B cell (primary cell): ENCODE results near the gene LAMA1. TPM values are rescaled to one million over a fixed set of nuclear protein-coding genes. Genes with fewer than 3 reads are reported as not detected.

Experiments
- ATAC-seq: fragments of 200-7000 bp; cut with Tn5 transposase; one replicate; pipeline ENCODE4 v1.10.0; 2021; ENCODE audit warnings: low read depth, mild to moderate bottlenecking, moderate number of reproducible peaks, moderate library complexity
- CTCF ChIA-PET: fragments of 350-600 bp; sonication (Branson Sonifier 250); formaldehyde crosslinking; loops from one replicate; lab custom pipeline; 2021; ENCODE audit warnings: antibody characterized with exemption, inconsistent platforms; lab: Charles Lee
- POLR2A ChIA-PET: fragments of 350-600 bp; sonication (Branson Sonifier 250); formaldehyde crosslinking; loops from one replicate; lab custom pipeline; 2021; ENCODE audit warnings: antibody characterized with exemption; lab: Charles Lee
- DNase-seq: peaks from one replicate; pipeline ENCODE4 v3.0.0; 2013
- H2AFZ ChIP-seq: 2 replicates; pipeline ENCODE4 v1.6.1; 2012; ENCODE audit warnings: mild to moderate bottlenecking, low read depth, low read length; ENCODE audit not compliant: insufficient read depth, poor library complexity, severe bottlenecking
- H3K27ac ChIP-seq, 2 donors: 1 replicate in 1 of 2; 2 replicates in 1 of 2; pipeline ENCODE4 v1.5.1; 2012 to 2013; ENCODE audit warnings: low read length in 2 of 2, mild to moderate bottlenecking in 2 of 2, moderate library complexity in 1 of 2
- H3K27me3 ChIP-seq, 4 experiments: fragments of 200-600 bp in 1 of 4; sonication (generic) in 1 of 4; replicated peaks in 1 of 4; 1 replicate in 2 of 4; 2 replicates in 2 of 4; pipeline versions ENCODE4 v1.6.1 to v1.7.0; 2013 to 2016; ENCODE audit warnings: low read length in 3 of 4, mild to moderate bottlenecking in 2 of 4, mixed read lengths in 1 of 4, moderate library complexity in 1 of 4; ENCODE audit not compliant: insufficient read depth in 4 of 4, control insufficient read depth in 3 of 4; ENCODE audit errors: control extremely low read depth in 1 of 4
- H3K36me3 ChIP-seq, 2 experiments: replicated peaks in 1 of 2; 1 replicate in 1 of 2; 2 replicates in 1 of 2; pipeline versions ENCODE4 v1.6.1 to v1.7.1; 2013; ENCODE audit warnings: low read length in 1 of 2; ENCODE audit not compliant: insufficient read depth in 2 of 2, control insufficient read depth in 1 of 2; ENCODE audit errors: control extremely low read depth in 1 of 2, extremely low read depth in 1 of 2
- H3K4me1 ChIP-seq, 2 donors: fragments of 200-600 bp in 1 of 2; sonication (generic) in 1 of 2; 1 replicate in 1 of 2; 2 replicates in 1 of 2; pipeline versions ENCODE4 v1.5.1 to v1.6.1; 2013 to 2017; ENCODE audit warnings: low read length in 2 of 2; ENCODE audit not compliant: control insufficient read depth in 2 of 2, insufficient read depth in 2 of 2
- H3K4me2 ChIP-seq: replicated peaks from 2 replicates; pipeline ENCODE3; 2012; ENCODE audit warnings: mild to moderate bottlenecking, low read depth, low read length; ENCODE audit not compliant: poor library complexity, severe bottlenecking
- H3K4me3 ChIP-seq, 5 experiments: fragments of 200-600 bp in 1 of 5; sonication (generic) in 1 of 5; 1 replicate in 3 of 5; 2 replicates in 2 of 5; pipeline versions ENCODE4 v1.5.1 to v1.7.0; 2011 to 2016; ENCODE audit warnings: low read length in 4 of 5, mild to moderate bottlenecking in 4 of 5, low read depth in 2 of 5, control low read depth in 1 of 5, moderate library complexity in 1 of 5; ENCODE audit not compliant: insufficient read depth in 1 of 5; ENCODE audit errors: control extremely low read depth in 1 of 5, extremely low read depth in 1 of 5
- H3K79me2 ChIP-seq: fragments of 200-600 bp; sonication (generic); one replicate; pipeline ENCODE4 v1.6.0; 2016; ENCODE audit warnings: low read length; ENCODE audit not compliant: control insufficient read depth, insufficient read depth
- H3K9ac ChIP-seq: fragments of 200-600 bp; sonication (generic); 2 replicates; pipeline ENCODE4 v1.6.1; 2017; ENCODE audit warnings: mild to moderate bottlenecking, low read length, moderate library complexity
- H3K9me3 ChIP-seq, 3 donors: one replicate each; pipeline versions ENCODE4 v1.6.1 to v1.7.1; 2013; ENCODE audit warnings: low read length in 2 of 3; ENCODE audit not compliant: control insufficient read depth in 2 of 3, insufficient read depth in 1 of 3; ENCODE audit errors: control extremely low read depth in 1 of 3
- H4K20me1 ChIP-seq: 2 replicates; pipeline ENCODE4 v1.6.0; 2012; ENCODE audit warnings: mild to moderate bottlenecking, low read length; ENCODE audit not compliant: insufficient read depth, control insufficient read depth, poor library complexity, severe bottlenecking
- H3K27ac Mint-ChIP-seq: one replicate; pipeline ENCODE4 v1.8.0; 2021; ENCODE audit warnings: mixed read lengths
- H3K27me3 Mint-ChIP-seq: one replicate; pipeline ENCODE4 v1.8.0; 2021; ENCODE audit warnings: mixed read lengths
- H3K4me1 Mint-ChIP-seq: one replicate; pipeline ENCODE4 v1.8.0; 2021; ENCODE audit warnings: mixed read lengths
- H3K4me3 Mint-ChIP-seq: one replicate; pipeline ENCODE4 v1.8.0; 2021; ENCODE audit warnings: mixed read lengths
- H3K9me3 Mint-ChIP-seq: one replicate; pipeline ENCODE4 v1.8.0; 2022; ENCODE audit warnings: mixed read lengths; ENCODE audit not compliant: insufficient read depth
- CTCF ChIP-seq: fragments of 200-600 bp; IDR thresholded peaks from one replicate; pipeline ENCODE4 v1.8.0; 2022; ENCODE audit warnings: antibody characterized with exemption, mild to moderate bottlenecking
- EZH2 ChIP-seq: IDR thresholded peaks from 2 replicates; pipeline ENCODE4 v1.6.1; 2012; ENCODE audit warnings: borderline replicate concordance, low read depth, mild to moderate bottlenecking, moderate library complexity, low read length; ENCODE audit not compliant: insufficient read depth, poor library complexity, severe bottlenecking
- WGBS: methylation state at CpG from one replicate; pipeline ENCODE4 v1.1.5; 2013; ENCODE audit warnings: missing lambda C conversion rate; ENCODE audit not compliant: insufficient coverage; 5-methylcytosine and 5-hydroxymethylcytosine counted together
- intact Hi-C: fragments of 100-400 bp; cut with micrococcal nuclease; formaldehyde crosslinking; loops from one replicate; pipeline ENCODE4 v1.10.0; 2022
- polyA plus RNA-seq: library from polyadenylated mRNA; depleted of rRNA; stranded (reverse); fragments of >200 nt; gene quantifications from 2 replicates; pipeline ENCODE4 v1.2.3, GENCODE V29; 2012
- total RNA-seq, 2 donors: library from RNA; stranded (reverse); fragments of 120-200 nt in 1 of 2; gene quantifications; 1 replicate in 1 of 2; 2 replicates in 1 of 2; pipeline versions ENCODE4 v1.2.3 to v1.2.4, GENCODE V29; 2013 to 2022

Gene LAMA1
- total and polyA plus RNA-seq, 2 donors (not counting 1 experiment from before 2014, with no cell fraction given) = not detected

- Histone ChIP-seq H3K79me2 (no peaks in the 10 kb centered on the region), H2AFZ (no peak overlapping the region), H3K4me2 (no peak overlapping the region), H3K27me3 (no peaks in the 10 kb centered on the region), H3K9ac (no peak overlapping the region), H3K9me3 (peaks cover 0 to 24% (median 0%) of the 10 kb centered on the region in 3 donors), H3K27ac (no peak overlapping the region), H4K20me1 (no peaks in the 10 kb centered on the region), H3K4me3 (no peak overlapping the region), H3K36me3 (no peaks in the 10 kb centered on the region), H3K4me1 (no peaks in the 10 kb centered on the region)
- H3K27ac Mint-ChIP-seq = no peak overlapping the region
- POLR2A ChIA-PET = no interaction called here
- no peak overlapping the region for H3K4me3 Mint-ChIP-seq
- no peaks in the 10 kb centered on the region for H3K9me3 Mint-ChIP-seq
- ATAC-seq (no peak), DNase-seq (no peak)
- 94% methylated on average over 13 of the region's 14 CpGs for WGBS
- TF ChIP-seq EZH2 = no peak
- TF ChIP-seq CTCF = no peak
- CTCF ChIA-PET = no interaction called here
- intact Hi-C loops = no loop called here
- H3K27me3 Mint-ChIP-seq = no peaks in the 10 kb centered on the region
- no peaks in the 10 kb centered on the region for H3K4me1 Mint-ChIP-seq
Measured at GRCh38 chr18:6950641-6951040, 167.0 kb downstream of the LAMA1 start.

- DNase-seq = no peak
- no peaks in the 10 kb centered on the region for H3K4me1 Mint-ChIP-seq
- no peak for ATAC-seq
- H3K9ac ChIP-seq = no peak overlapping the region
- H3K9me3 ChIP-seq = peaks cover 0 to 24% (median 0%) of the 10 kb centered on the region in 3 donors
- no peak overlapping the region for H3K4me3 Mint-ChIP-seq
- POLR2A ChIA-PET = no interaction called here
- H3K27ac Mint-ChIP-seq = no peak overlapping the region
- 85% methylated on average over 9 of the region's 11 CpGs for WGBS
- CTCF ChIA-PET = no interaction called here
- intact Hi-C loops = no loop called here
- H3K79me2 ChIP-seq = no peaks in the 10 kb centered on the region
- no peak for TF ChIP-seq CTCF
- TF ChIP-seq EZH2 = no peak
- H3K4me3 ChIP-seq = no peak overlapping the region
- H3K27me3 Mint-ChIP-seq = no peaks in the 10 kb centered on the region
- H3K27me3 ChIP-seq = no peaks in the 10 kb centered on the region
- H2AFZ ChIP-seq = no peak overlapping the region
- H3K4me2 ChIP-seq = no peak overlapping the region
- no peaks in the 10 kb centered on the region for H3K4me1 ChIP-seq
- no peaks in the 10 kb centered on the region for H3K36me3 ChIP-seq
- no peaks in the 10 kb centered on the region for H3K9me3 Mint-ChIP-seq
- no peak overlapping the region for H3K27ac ChIP-seq
- no peaks in the 10 kb centered on the region for H4K20me1 ChIP-seq
Measured at GRCh38 chr18:6949800-6950586, 167.6 kb downstream of the LAMA1 start.
